Brain microvascular endothelial cell (primary cell): Measurements from ENCODE around the gene FANCL.
A peak's percentile ranks its signal among the peaks of the same experiment; 100 is the strongest.
"Not testable (repeated sequence)": the region's sequence is repeated elsewhere in the genome, so short reads cannot be mapped to it uniquely, and the experiment has no call there.

ENCODE experiments used
- DNase-seq: peaks from one replicate; pipeline ENCODE4 v3.0.0-alpha.2; 2020
- H3K27ac ChIP-seq: fragments of 250-450 bp; sonication (Bioruptor Pico); 2 replicates; pipeline ENCODE4 v1.5.1; 2020; ENCODE audit warnings: mild to moderate bottlenecking, moderate library complexity
- H3K27me3 ChIP-seq: fragments of 250-450 bp; sonication (Bioruptor Pico); replicated peaks from 2 replicates; pipeline ENCODE4 v1.5.1; 2020; ENCODE audit warnings: mild to moderate bottlenecking
- H3K36me3 ChIP-seq: fragments of 250-450 bp; sonication (Bioruptor Pico); replicated peaks from 2 replicates; pipeline ENCODE4 v1.5.1; 2020; ENCODE audit warnings: mild to moderate bottlenecking
- H3K4me3 ChIP-seq: 2 replicates; pipeline ENCODE4 v1.5.1; 2011; ENCODE audit warnings: low read depth, mild to moderate bottlenecking, control low read depth, low read length, moderate library complexity
- CTCF ChIP-seq: IDR thresholded peaks from 2 replicates; pipeline ENCODE4 v1.5.1; 2011; ENCODE audit warnings: low read depth, mild to moderate bottlenecking, moderate library complexity, low read length, control low read depth, inconsistent platforms; ENCODE audit errors: missing control alignments
- in situ Hi-C: cut with HindIII; loops from 2 replicates; pipeline ENCODE4 v1.10.0; 2017; ENCODE audit warnings: low sequenced_read_pairs, low pct_ligation_motif_present

FANCL gene

GRCh38 chr2:58146707-58147106 is 94.4 kb downstream of the FANCL start:
- Histone ChIP-seq H3K4me3 (no peak overlapping the region), H3K27ac (no peak overlapping the region), H3K27me3 (no peaks in the 10 kb centered on the region), H3K36me3 (no peaks in the 10 kb centered on the region)
- in situ Hi-C loops: no loop called here
- no peak for TF ChIP-seq CTCF
- peak; percentile 45 for DNase-seq

GRCh38 chr2:58145769-58146168 is 95.4 kb downstream of the FANCL start:
- H3K36me3 ChIP-seq, in situ Hi-C loops, H3K4me3 ChIP-seq, DNase-seq, H3K27ac ChIP-seq, H3K27me3 ChIP-seq: not testable (repeated sequence)

- no peaks in the 10 kb centered on the region for H3K36me3 ChIP-seq
- DNase-seq: no peak
- no peaks in the 10 kb centered on the region for H3K27me3 ChIP-seq
- TF ChIP-seq CTCF: no peak
- in situ Hi-C loops: no loop called here
- H3K27ac ChIP-seq: no peak overlapping the region
- H3K4me3 ChIP-seq: no peak overlapping the region
Observed at GRCh38 chr2:58140508-58141072, 100.5 kb downstream of the FANCL start.

- H3K4me3 ChIP-seq: no peak overlapping the region
- H3K36me3 ChIP-seq: no peaks in the 10 kb centered on the region
- in situ Hi-C loops: no loop called here
- no peaks in the 10 kb centered on the region for H3K27me3 ChIP-seq
- H3K27ac ChIP-seq: no peak overlapping the region
- DNase-seq: no peak
- TF ChIP-seq CTCF: no peak
Observed at GRCh38 chr2:58138396-58139030, 102.6 kb downstream of the FANCL start.

- Histone ChIP-seq H3K36me3 (no peaks in the 10 kb centered on the region), H3K27me3 (no peaks in the 10 kb centered on the region), H3K4me3 (no peak overlapping the region), H3K27ac (no peak overlapping the region)
- TF ChIP-seq CTCF: no peak
- no peak for DNase-seq
- in situ Hi-C loops: no loop called here
Observed at GRCh38 chr2:58137856-58138255, 103.3 kb downstream of the FANCL start.

- Histone ChIP-seq H3K27ac (no peak overlapping the region), H3K4me3 (no peak overlapping the region), H3K27me3 (no peaks in the 10 kb centered on the region), H3K36me3 (no peaks in the 10 kb centered on the region)
- peak; percentile 46 for DNase-seq
- TF ChIP-seq CTCF: no peak
- in situ Hi-C loops: no loop called here
Observed at GRCh38 chr2:58137221-58137620, 103.9 kb downstream of the FANCL start.
